GM18526 (cell line): Measurements from ENCODE around the gene AGPAT4.

Experiments used
- POLR2A ChIP-seq: IDR thresholded peaks from 3 replicates; pipeline ENCODE4 v1.6.1; 2011; ENCODE audit not compliant: insufficient read length; ENCODE audit errors: extremely low read depth

The AGPAT4 gene

GRCh38 chr6:161132384-161132783 is 141.5 kb downstream of the AGPAT4 start:
- TF ChIP-seq POLR2A, result no peak

GRCh38 chr6:161130967-161131766 is 142.7 kb downstream of the AGPAT4 start:
- no peak for TF ChIP-seq POLR2A

GRCh38 chr6:161130541-161130940 is 143.3 kb downstream of the AGPAT4 start:
- TF ChIP-seq POLR2A, result no peak

- no peak for TF ChIP-seq POLR2A
These were observed 145.1 kb downstream of the AGPAT4 start for GRCh38 chr6:161128680-161129196.

- no peak for TF ChIP-seq POLR2A
These were observed 145.6 kb downstream of the AGPAT4 start for GRCh38 chr6:161128230-161128629.

- no peak for TF ChIP-seq POLR2A
These were observed 146.7 kb downstream of the AGPAT4 start for GRCh38 chr6:161127071-161127740.

- TF ChIP-seq POLR2A, result no peak
These were observed 148.3 kb downstream of the AGPAT4 start for GRCh38 chr6:161125591-161125990.

- no peak for TF ChIP-seq POLR2A
These were observed 155.9 kb downstream of the AGPAT4 start for GRCh38 chr6:161117942-161118341.

GRCh38 chr6:161117308-161117707 is 156.6 kb downstream of the AGPAT4 start:
- TF ChIP-seq POLR2A, result no peak

- TF ChIP-seq POLR2A, result no peak
These were observed 157.3 kb downstream of the AGPAT4 start for GRCh38 chr6:161116554-161116953.

- TF ChIP-seq POLR2A, result no peak
These were observed 158.4 kb downstream of the AGPAT4 start for GRCh38 chr6:161115468-161115867.

- no peak for TF ChIP-seq POLR2A
These were observed 162.6 kb downstream of the AGPAT4 start for GRCh38 chr6:161111261-161111660.

GRCh38 chr6:161110028-161110779 is 163.7 kb downstream of the AGPAT4 start:
- TF ChIP-seq POLR2A, result no peak

- TF ChIP-seq POLR2A, result no peak
These were observed 164.5 kb downstream of the AGPAT4 start for GRCh38 chr6:161109366-161109765.

- no peak for TF ChIP-seq POLR2A
These were observed 164.9 kb downstream of the AGPAT4 start for GRCh38 chr6:161108916-161109315.
